HepG2 (cell line): ENCODE measurements around the gene KIF9. TPM values are rescaled to one million over a fixed set of nuclear protein-coding genes. Genes with fewer than 3 reads are reported as not detected.

Source experiments
- ATAC-seq: fragments of 200-7000 bp; cut with Tn5 transposase; 3 replicates; pipeline ENCODE4 v1.9.1; 2020; ENCODE audit warnings: mild to moderate bottlenecking, moderate library complexity
- BruUV-seq: library from RNA; stranded (reverse); fragments of 400-500 nt; replicated peaks from 2 replicates; lab custom pipeline; 2021; lab: Mats Ljungman, UMichigan
- CTCF ChIA-PET: fragments of 300-600 bp; formaldehyde crosslinking; extraction: SDS; loops from one replicate; lab custom pipeline; 2021; ENCODE audit warnings: low total read pairs, inconsistent platforms, low intra/inter-chr PET ratio; lab: Yijun Ruan, JAX
- POLR2A ChIA-PET: fragments of 350-600 bp; sonication (Branson Sonifier 250); formaldehyde crosslinking; loops from one replicate; lab custom pipeline; 2020; ENCODE audit warnings: antibody characterized with exemption, inconsistent platforms; lab: Yijun Ruan, JAX
- DNase-seq: peaks from one replicate; pipeline ENCODE4 v3.0.0-alpha.2; 2015; ENCODE audit warnings: low spot score
- FAIRE-seq: peaks from 3 replicates; lab custom pipeline; 2011; peaks lifted over from hg19 to GRCh38; lab: Jason Lieb, UNC
- H2AFZ ChIP-seq: one replicate; pipeline ENCODE4 v1.6.1; 2011; ENCODE audit warnings: low read length, inconsistent platforms
- H3K27ac ChIP-seq: fragments of 300-600 bp; 3 replicates; pipeline ENCODE4 v1.8.0; 2011; ENCODE audit warnings: mixed run types, mild to moderate bottlenecking, mixed read lengths, low read length, inconsistent platforms; ENCODE audit not compliant: insufficient read depth; ENCODE audit errors: extremely low read length
- H3K27me3 ChIP-seq, 2 experiments: fragments of 200-600 bp in 1 of 2; 2 replicates in 1 of 2; 3 replicates in 1 of 2; pipeline versions ENCODE4 v1.6.0 to v1.8.0; 2011; ENCODE audit warnings: low read length in 2 of 2, mild to moderate bottlenecking in 2 of 2, moderate library complexity in 2 of 2, inconsistent platforms in 1 of 2; ENCODE audit not compliant: insufficient read depth in 2 of 2, control insufficient read depth in 1 of 2
- H3K36me3 ChIP-seq, 2 experiments: fragments of 200-600 bp in 1 of 2; replicated peaks in 1 of 2; 2 replicates in 1 of 2; 3 replicates in 1 of 2; pipeline versions ENCODE4 v1.5.1 to v1.8.0; 2011; ENCODE audit warnings: low read length in 2 of 2, inconsistent platforms in 1 of 2; ENCODE audit not compliant: insufficient read depth in 2 of 2, control insufficient read depth in 1 of 2
- H3K4me1 ChIP-seq: 2 replicates; pipeline ENCODE4 v1.5.1; 2012; ENCODE audit warnings: low read length, inconsistent platforms; ENCODE audit not compliant: insufficient read depth
- H3K4me2 ChIP-seq: 2 replicates; pipeline ENCODE4 v1.6.0; 2011; ENCODE audit warnings: low read depth, low read length, inconsistent platforms
- H3K4me3 ChIP-seq, 3 experiments: fragments of 200-600 bp in 1 of 3; sonication (generic), shearing (Covaris generic) in 1 of 3; replicated peaks in 1 of 3; 2 replicates each; pipeline ENCODE4 v1.5.1; 2011 to 2016; ENCODE audit warnings: low read length in 3 of 3, inconsistent platforms in 2 of 3, low read depth in 2 of 3, mild to moderate bottlenecking in 2 of 3, control low read depth in 1 of 3, mixed read lengths in 1 of 3; ENCODE audit not compliant: insufficient read depth in 1 of 3
- H3K79me2 ChIP-seq: one replicate; pipeline ENCODE4 v1.6.1; 2011; ENCODE audit warnings: low read length, inconsistent platforms; ENCODE audit not compliant: insufficient read depth
- H3K9ac ChIP-seq: 2 replicates; pipeline ENCODE4 v1.6.0; 2011; ENCODE audit warnings: mild to moderate bottlenecking, low read depth, low read length, inconsistent platforms; ENCODE audit not compliant: insufficient read depth
- H3K9me3 ChIP-seq: 2 replicates; pipeline ENCODE4 v1.5.1; 2012; ENCODE audit warnings: mild to moderate bottlenecking, low read length
- H4K20me1 ChIP-seq: 2 replicates; pipeline ENCODE4 v1.6.0; 2011; ENCODE audit warnings: inconsistent platforms, mild to moderate bottlenecking, low read length, moderate library complexity; ENCODE audit not compliant: insufficient read depth
- KDM6A ChIP-seq: IDR thresholded peaks from 2 replicates; pipeline ENCODE4 v1.6.1; 2016; ENCODE audit warnings: low read depth
- MAFK ChIP-seq, 2 experiments: IDR thresholded peaks in 1 of 2; conservative IDR thresholded peaks in 1 of 2; 2 replicates each; pipeline ENCODE4 v1.6.1; 2011; ENCODE audit warnings: improper control_type of control experiment in 2 of 2, low read length in 2 of 2
- MYPOP ChIP-seq: sonication (generic); formaldehyde crosslinking; IDR thresholded peaks from 2 replicates; pipeline ENCODE4 v1.8.1; 2023; ENCODE audit warnings: mild to moderate bottlenecking, moderate library complexity, missing genetic modification reagents
- PBX2 ChIP-seq: IDR thresholded peaks from 2 replicates; pipeline ENCODE4 v1.6.1; 2016; ENCODE audit warnings: control low read depth
- TEAD3 ChIP-seq: optimal IDR thresholded peaks from 2 replicates; pipeline ENCODE3; 2016; ENCODE audit warnings: borderline replicate concordance
- ZBED4 ChIP-seq: sonication (generic); formaldehyde crosslinking; IDR thresholded peaks from 2 replicates; pipeline ENCODE4 v1.4.0; 2020; ENCODE audit warnings: missing genetic modification reagents, borderline replicate concordance
- ZC3H4 ChIP-seq: sonication (generic); formaldehyde crosslinking; IDR thresholded peaks from 2 replicates; pipeline ENCODE4 v1.4.0; 2020; ENCODE audit warnings: missing genetic modification reagents, borderline replicate concordance
- ZFP36L1 ChIP-seq: sonication (generic); formaldehyde crosslinking; IDR thresholded peaks from 2 replicates; pipeline ENCODE4 v1.8.0; 2022; ENCODE audit warnings: mild to moderate bottlenecking, missing genetic modification reagents, moderate library complexity
- ZNF253 ChIP-seq: sonication (generic); formaldehyde crosslinking; IDR thresholded peaks from 2 replicates; pipeline ENCODE4 v1.8.0; 2022; ENCODE audit warnings: mild to moderate bottlenecking, missing genetic modification reagents, borderline replicate concordance
- WGBS: methylation state at CpG from one replicate; pipeline ENCODE4 v1.1.6; 2017; ENCODE audit warnings: low lambda C conversion rate; 5-methylcytosine and 5-hydroxymethylcytosine counted together
- in situ Hi-C: cut with HindIII; loops from 2 replicates; pipeline ENCODE4 v1.10.0; 2017; ENCODE audit warnings: low pct_unique_long_range_greater_than_20kb; ENCODE audit not compliant: extremely low pct_ligation_motif_present
- intact Hi-C: fragments of 100-400 bp; cut with micrococcal nuclease; formaldehyde crosslinking; loops from one replicate; pipeline ENCODE4 v1.10.0; 2022; ENCODE audit not compliant: unreplicated experiment
- polyA plus RNA-seq, 8 experiments: library from polyadenylated mRNA; depleted of rRNA in 3 of 8; stranded (reverse) in 7 of 8; unstranded in 1 of 8; fragments of >200 nt; fragmentation: Illumina TruSeq in 4 of 8; extraction: Trizol in 4 of 8; gene quantifications; 2 replicates each; pipeline versions ENCODE4 v1.2.1 to v1.2.3, GENCODE V29; 2011 to 2016; ENCODE audit warnings: low read depth in 4 of 8, missing spikeins in 1 of 8, mixed read lengths in 1 of 8; ENCODE audit not compliant: insufficient read depth in 1 of 8
- total RNA-seq, 5 experiments: library from RNA; depleted of rRNA; stranded (reverse); fragments of >200 nt; fragmentation: Illumina TruSeq; extraction: Trizol; gene quantifications; 2 replicates each; pipeline ENCODE4 v1.2.3, GENCODE V29; 2016; ENCODE audit warnings: low read depth in 1 of 5

Gene KIF9
- total and polyA plus RNA-seq, 2 of the 13 experiments (the other 11 are each of a cell fraction or from before 2014, with no cell fraction given) = 5.1 to 16.9 TPM

GRCh38 chr3:47298439-47298838 is 15.8 kb upstream of the KIF9 start (continued):
- TF ChIP-seq MYPOP (no peak), MAFK (conservative IDR thresholded peaks at IDR 0.05 in 1 of 2, IDR thresholded peaks at IDR 0.05 in 1 of 2; ENCODE audit: low read length in 2 of 2) (no peak), ZBED4 (CRISPR knock-in tag) (no peak), KDM6A (CRISPR knock-in tag) (no peak)

GRCh38 chr3:47296562-47297302 is 14.1 kb upstream of the KIF9 start:
- peak; percentile 58 for ATAC-seq

More at GRCh38 chr3:47296562-47297302, 14.1 kb upstream of the KIF9 start:
- ChIA-PET CTCF (no interaction called here), POLR2A (interaction anchor here (1.2 kb wide), 1 partner anchor 14 kb away, joined by 3 read pairs; the partner anchor contains the start of genes KIF9 and KLHL18)
- peaks cover 27% of the 10 kb centered on the region for H3K79me2 ChIP-seq
- peaks cover 47% of the 10 kb centered on the region for H3K4me1 ChIP-seq
- H3K4me2 ChIP-seq = 0 out of 2 replicates have a peak overlapping the region, but pooled peaks have one; percentile 0
- DNase-seq = no peak
- no TSS peak for BruUV-seq
- H3K27ac ChIP-seq = peak overlapping the region; percentile 11
- no peaks in the 10 kb centered on the region for H4K20me1 ChIP-seq
- no peak overlapping the region for H3K9ac ChIP-seq
- no peak overlapping the region for H3K4me3 ChIP-seq
- no peaks in the 10 kb centered on the region for H3K9me3 ChIP-seq
- in situ Hi-C loops = no loop called here
- 55% methylated on average over 2 of the region's 2 CpGs for WGBS
- peak; percentile 23 for TF ChIP-seq TEAD3 (CRISPR knock-in tag)
- TF ChIP-seq ZNF253 (CRISPR knock-in tag) = no peak
- TF ChIP-seq ZFP36L1 (CRISPR knock-in tag) = no peak
- TF ChIP-seq PBX2 = 0 out of 2 replicates have a peak, but pooled peaks have one; percentile 54
- TF ChIP-seq ZC3H4 (CRISPR knock-in tag) = no peak
- peaks cover 2 to 3% of the 10 kb centered on the region in 2 experiments for H3K36me3 ChIP-seq
- intact Hi-C loops = no loop called here
- H3K27me3 ChIP-seq = no peaks in the 10 kb centered on the region
- H2AFZ ChIP-seq = no peak overlapping the region
- FAIRE-seq = no peak
